ENCODE data around the gene FIGNL2.

DNA sequence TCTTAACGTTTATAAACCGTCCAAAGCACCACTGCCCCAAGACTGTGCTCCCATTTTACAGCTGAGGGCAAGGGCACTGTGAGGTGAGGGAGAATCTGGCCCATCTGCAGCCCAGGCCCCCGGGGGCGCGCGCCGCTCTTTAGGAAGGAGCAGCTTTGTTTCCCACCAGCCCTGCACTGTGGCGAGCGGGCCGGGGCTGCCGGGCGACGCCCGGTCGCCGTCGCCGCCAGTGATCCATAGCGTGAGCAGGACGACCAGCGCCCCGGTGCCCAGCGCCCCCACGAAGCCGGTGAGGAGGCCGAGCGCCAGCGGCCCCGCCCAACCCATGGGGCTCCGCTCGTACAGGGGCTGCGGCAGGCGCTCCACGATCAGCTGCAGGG lies 34.6 kb downstream of the FIGNL2 start:
- TF ChIP-seq CTCF (IDR thresholded peaks at IDR 0.05) (no peak), EZH2 (IDR thresholded peaks at IDR 0.05) (no peak)
